Neural cell (in vitro differentiated cells): Measurements from ENCODE around the gene ADIPOR1. TPM values are rescaled to one million over a fixed set of nuclear protein-coding genes. Genes with fewer than 3 reads are reported as not detected.

Experiments
- H2AFZ ChIP-seq: fragments of 200-600, 300-800 bp; sonication (generic), shearing (Covaris generic); 2 replicates; pipeline ENCODE4 v1.6.0; 2014; ENCODE audit warnings: low read depth, mild to moderate bottlenecking, antibody characterized with exemption, low read length, moderate library complexity
- H3F3A ChIP-seq: fragments of 200-600 bp; shearing (Covaris generic); 2 replicates; pipeline ENCODE4 v1.6.1; 2016; ENCODE audit warnings: mild to moderate bottlenecking, moderate library complexity, mixed read lengths, antibody characterized with exemption, low read length; ENCODE audit not compliant: insufficient read depth, poor library complexity, severe bottlenecking
- H3K27ac ChIP-seq: fragments of 200-600, 300-800 bp; sonication (generic), shearing (Covaris generic); 2 replicates; pipeline ENCODE4 v1.5.1; 2014; ENCODE audit warnings: mild to moderate bottlenecking, low read length, moderate library complexity
- H3K27me3 ChIP-seq: fragments of 300-800, 200-600 bp; sonication (generic), shearing (Covaris generic); 2 replicates; pipeline ENCODE4 v1.6.0; 2014; ENCODE audit warnings: mild to moderate bottlenecking, low read depth, low read length, moderate library complexity; ENCODE audit not compliant: insufficient read depth
- H3K36me3 ChIP-seq: fragments of 300-800, 200-600 bp; sonication (generic), shearing (Covaris generic); 2 replicates; pipeline ENCODE4 v1.5.1; 2014; ENCODE audit warnings: mild to moderate bottlenecking, antibody characterized with exemption, low read length, moderate library complexity; ENCODE audit not compliant: insufficient read depth
- H3K4me2 ChIP-seq: fragments of 300-800, 200-600 bp; sonication (generic), shearing (Covaris generic); 2 replicates; pipeline ENCODE4 v1.6.0; 2014; ENCODE audit warnings: mild to moderate bottlenecking, low read length
- H3K4me3 ChIP-seq: fragments of 300-800, 200-600 bp; sonication (generic), shearing (Covaris generic); 2 replicates; pipeline ENCODE4 v1.5.1; 2014; ENCODE audit warnings: mild to moderate bottlenecking, low read length, moderate library complexity
- H3K79me2 ChIP-seq: fragments of 200-600 bp; shearing (Covaris generic); replicated peaks from 2 replicates; pipeline ENCODE4 v1.6.0; 2014; ENCODE audit warnings: mild to moderate bottlenecking, low read length, moderate library complexity; ENCODE audit not compliant: insufficient read depth
- H3K9ac ChIP-seq: fragments of 300-800, 200-600 bp; sonication (generic), shearing (Covaris generic); 2 replicates; pipeline ENCODE4 v1.6.1; 2016; ENCODE audit warnings: mild to moderate bottlenecking, low read length, mixed read lengths
- H3K9me2 ChIP-seq: fragments of 200-600 bp; shearing (Covaris generic); 2 replicates; pipeline ENCODE4 v1.6.1; 2016; ENCODE audit warnings: mild to moderate bottlenecking, low read length, mixed read lengths; ENCODE audit not compliant: insufficient read depth
- H3K9me3 ChIP-seq: fragments of 200-600, 300-800 bp; sonication (generic), shearing (Covaris generic); 2 replicates; pipeline ENCODE4 v1.6.1; 2016; ENCODE audit warnings: mild to moderate bottlenecking, mixed run types, low read length, moderate library complexity, mixed read lengths
- H4K20me1 ChIP-seq: fragments of 200-600 bp; shearing (Covaris generic); 2 replicates; pipeline ENCODE4 v1.6.1; 2016; ENCODE audit warnings: mild to moderate bottlenecking, mixed run types; ENCODE audit not compliant: insufficient read depth
- CTCF ChIP-seq: fragments of 450-650 bp; IDR thresholded peaks from 2 replicates; pipeline ENCODE4 v1.5.1; 2014; ENCODE audit warnings: antibody characterized with exemption, mild to moderate bottlenecking, moderate library complexity; ENCODE audit not compliant: poor library complexity, severe bottlenecking
- EP300 ChIP-seq: fragments of 450-650 bp; conservative IDR thresholded peaks from 2 replicates; pipeline ENCODE4 v1.6.1; 2014; ENCODE audit warnings: antibody characterized with exemption, mild to moderate bottlenecking, moderate library complexity; ENCODE audit not compliant: poor library complexity, severe bottlenecking
- EZH2 ChIP-seq: fragments of 200-600, 300-800 bp; shearing (Covaris generic), sonication (generic); IDR thresholded peaks from 2 replicates; pipeline ENCODE4 v1.6.1; 2014; ENCODE audit warnings: antibody characterized with exemption, low read length, borderline replicate concordance, mild to moderate bottlenecking; ENCODE audit not compliant: insufficient read depth, poor library complexity, severe bottlenecking
- MXI1 ChIP-seq: fragments of 450-650 bp; conservative IDR thresholded peaks from 2 replicates; pipeline ENCODE4 v1.6.1; 2014; ENCODE audit warnings: antibody characterized with exemption, mild to moderate bottlenecking; ENCODE audit not compliant: poor library complexity, severe bottlenecking
- POLR2AphosphoS5 ChIP-seq: IDR thresholded peaks from 2 replicates; pipeline ENCODE4 v1.6.1; 2012
- RAD21 ChIP-seq: fragments of 450-650 bp; conservative IDR thresholded peaks from 2 replicates; pipeline ENCODE4 v1.6.1; 2014; ENCODE audit warnings: antibody characterized with exemption, mild to moderate bottlenecking, moderate library complexity
- REST ChIP-seq: IDR thresholded peaks from 2 replicates; pipeline ENCODE4 v1.6.1; 2012; ENCODE audit warnings: borderline replicate concordance
- SMC3 ChIP-seq: fragments of 450-650 bp; conservative IDR thresholded peaks from 2 replicates; pipeline ENCODE4 v1.6.1; 2014; ENCODE audit warnings: antibody characterized with exemption, mild to moderate bottlenecking, moderate library complexity; ENCODE audit not compliant: poor library complexity
- TAF1 ChIP-seq: IDR thresholded peaks from 2 replicates; pipeline ENCODE4 v1.6.1; 2012; ENCODE audit warnings: low read depth
- polyA plus RNA-seq: library from polyadenylated mRNA; depleted of rRNA; stranded (reverse); fragments of >200 nt; gene quantifications from 2 replicates; pipeline ENCODE4 v1.2.3, GENCODE V29; 2014

ADIPOR1 gene
- polyA plus RNA-seq, 1 donor from 2014 or later, result 72.3 TPM

- no peaks in the 10 kb centered on the region for H3K9me2 ChIP-seq
- no peak overlapping the region for H3K9ac ChIP-seq
- H3K27ac ChIP-seq, result no peak overlapping the region
- H4K20me1 ChIP-seq, result no peaks in the 10 kb centered on the region
- no peak overlapping the region for H2AFZ ChIP-seq
- H3K9me3 ChIP-seq, result no peaks in the 10 kb centered on the region
- TF ChIP-seq REST, result no peak
- TF ChIP-seq TAF1, result no peak
- TF ChIP-seq EZH2, result no peak
- TF ChIP-seq MXI1, result no peak
- TF ChIP-seq POLR2AphosphoS5, result no peak
- no peak for TF ChIP-seq SMC3
- no peak for TF ChIP-seq CTCF
- TF ChIP-seq RAD21, result no peak
- no peak for TF ChIP-seq EP300
- no peaks in the 10 kb centered on the region for H3F3A ChIP-seq
- H3K36me3 ChIP-seq, result no peaks in the 10 kb centered on the region
- H3K4me3 ChIP-seq, result no peak overlapping the region
- H3K4me2 ChIP-seq, result no peak overlapping the region
- H3K27me3 ChIP-seq, result no peaks in the 10 kb centered on the region
- peaks cover 15% of the 10 kb centered on the region for H3K79me2 ChIP-seq
Observed at GRCh38 chr1:202961220-202961880, 3.2 kb upstream of the ADIPOR1 start.

GRCh38 chr1:202959276-202959620 is 1.1 kb upstream of the ADIPOR1 start:
- H3F3A ChIP-seq, result no peaks in the 10 kb centered on the region
- H2AFZ ChIP-seq, result no peak overlapping the region
- H3K4me3 ChIP-seq, result no peak overlapping the region
- no peak for TF ChIP-seq RAD21
- TF ChIP-seq EP300, result no peak
- no peak overlapping the region for H3K9ac ChIP-seq
- H3K9me3 ChIP-seq, result no peaks in the 10 kb centered on the region
- H4K20me1 ChIP-seq, result no peaks in the 10 kb centered on the region
- no peak overlapping the region for H3K4me2 ChIP-seq
- no peaks in the 10 kb centered on the region for H3K27me3 ChIP-seq
- H3K36me3 ChIP-seq, result no peaks in the 10 kb centered on the region
- H3K9me2 ChIP-seq, result no peaks in the 10 kb centered on the region
- H3K27ac ChIP-seq, result no peak overlapping the region
- H3K79me2 ChIP-seq, result peaks cover 29% of the 10 kb centered on the region
